Activated CD8-positive, alpha-beta T cell treated with anti-CD3 and anti-CD28 coated beads, Interleukin-2, amount 10 ng/mL, durations not matched to agents 7 days and 5 days (primary cell): ENCODE data around the gene HERC6. TPM values are rescaled to one million over a fixed set of nuclear protein-coding genes. Genes with fewer than 3 reads are reported as not detected.
"Not testable (repeated sequence)": the region's sequence is repeated elsewhere in the genome, so short reads cannot be mapped to it uniquely, and the experiment has no call there.

Source experiments
- ATAC-seq: fragments of 150-1000 bp; cut with Tn5 transposase; one replicate; pipeline ENCODE4 v1.10.0; 2021; ENCODE audit warnings: moderate library complexity
- CTCF ChIA-PET: fragments of 350-600 bp; sonication (Branson Sonifier 250); formaldehyde crosslinking; loops from one replicate; lab custom pipeline; 2021; ENCODE audit warnings: antibody characterized with exemption; lab: Charles Lee
- POLR2A ChIA-PET: fragments of 350-600 bp; sonication (Branson Sonifier 250); formaldehyde crosslinking; loops from one replicate; lab custom pipeline; 2021; ENCODE audit warnings: antibody characterized with exemption; lab: Charles Lee
- DNase-seq: peaks from one replicate; pipeline ENCODE4 v3.0.0-alpha.2; 2020
- H3K27ac Mint-ChIP-seq: one replicate; pipeline ENCODE4 v1.8.0; 2021; ENCODE audit warnings: mild to moderate bottlenecking, mixed read lengths
- H3K27me3 Mint-ChIP-seq: one replicate; pipeline ENCODE4 v1.8.0; 2021; ENCODE audit warnings: low read depth, mixed read lengths
- H3K36me3 Mint-ChIP-seq: one replicate; pipeline ENCODE4 v1.8.0; 2021; ENCODE audit warnings: low read depth, mixed read lengths
- H3K4me1 Mint-ChIP-seq: one replicate; pipeline ENCODE4 v1.8.0; 2021; ENCODE audit warnings: low read depth, mixed read lengths
- H3K4me3 Mint-ChIP-seq: one replicate; pipeline ENCODE4 v1.8.0; 2021; ENCODE audit warnings: mild to moderate bottlenecking, mixed read lengths
- H3K9me3 Mint-ChIP-seq: one replicate; pipeline ENCODE4 v1.8.0; 2022; ENCODE audit warnings: mixed read lengths; ENCODE audit not compliant: insufficient read depth
- total RNA-seq, 2 experiments: library from RNA; stranded (reverse); gene quantifications; one replicate each; pipeline ENCODE4 v1.2.3, GENCODE V29; 2021

Gene HERC6
- total RNA-seq, result 10 to 100 TPM; 25.5 to 26.9 TPM

- peak; percentile 94 for DNase-seq
- Mint-ChIP-seq H3K4me3 (peak within 1 kb of the TSS; percentile 87), H3K27me3 (no peaks in the 10 kb centered on the region), H3K27ac (peak within 1 kb of the TSS; percentile 93), H3K4me1 (peaks cover 58% of the 10 kb centered on the region), H3K9me3 (peaks cover 21% of the 10 kb centered on the region), H3K36me3 (peaks cover 50% of the 10 kb centered on the region)
- CTCF ChIA-PET, result interaction anchor here (1.0 to 2.7 kb wide), 8 partner anchors 11 to 160 kb away, joined by 3 to 19 read pairs (median 6); partner anchors contain the start of gene HERC5
- POLR2A ChIA-PET, result interaction anchor here (0.7 to 2.2 kb wide), 7 partner anchors 55 to 110 kb away, joined by 3 to 37 read pairs (median 7); partner anchors contain the start of genes HERC5 and PPM1K
- peak; percentile 62 for ATAC-seq
Measured at GRCh38 chr4:88378691-88379559, at the start of gene HERC6. Gene HERC6 (plus strand): TSS chr4:88378852. CDS start chr4:88378922, 70 bp downstream.

DNA sequence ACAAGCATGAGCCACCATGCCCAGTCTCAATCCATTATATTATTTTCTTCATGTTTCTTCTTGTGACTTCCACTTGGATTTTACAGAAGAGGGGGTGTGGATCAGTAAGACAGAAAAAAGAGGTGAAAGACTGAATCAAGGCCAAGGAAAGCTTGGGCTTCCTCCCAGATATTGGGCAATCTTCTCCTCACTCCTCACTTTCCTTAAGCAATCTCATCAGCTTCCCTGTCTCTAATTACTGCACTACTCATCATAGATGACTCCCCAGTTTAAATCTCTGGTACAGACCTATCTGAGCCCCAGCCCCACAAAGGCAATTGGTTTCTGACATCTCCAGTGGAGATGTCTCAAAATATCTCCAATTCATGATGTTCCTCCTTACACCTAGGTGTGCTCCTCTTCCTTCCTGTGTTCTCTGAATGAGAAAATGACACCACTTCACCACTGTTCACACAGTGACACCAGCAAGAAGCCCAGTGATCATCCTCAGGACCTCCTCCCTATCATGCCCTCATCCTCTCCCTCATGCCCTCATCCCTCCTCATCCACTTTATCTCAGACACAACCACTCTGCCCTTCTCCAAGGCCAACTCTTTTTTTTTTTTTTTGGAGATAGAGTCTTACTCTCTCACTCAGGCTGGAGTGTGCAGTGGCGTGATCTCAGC, 44.8 kb upstream of the HERC6 start:
- H3K4me3 Mint-ChIP-seq, result no peak overlapping the region
- H3K27me3 Mint-ChIP-seq, result peaks cover 3% of the 10 kb centered on the region
- H3K9me3 Mint-ChIP-seq, result peaks cover 4% of the 10 kb centered on the region
- POLR2A ChIA-PET, result no interaction called here
- CTCF ChIA-PET, result no interaction called here
- ATAC-seq (peak; percentile 63), DNase-seq (no peak)
- H3K4me1 Mint-ChIP-seq, result peaks cover 20% of the 10 kb centered on the region
- H3K36me3 Mint-ChIP-seq, result peaks cover 4% of the 10 kb centered on the region
- peak overlapping the region; percentile 69 for H3K27ac Mint-ChIP-seq

- peaks cover 20% of the 10 kb centered on the region for H3K4me1 Mint-ChIP-seq
- no peak for ATAC-seq
- peaks cover 4% of the 10 kb centered on the region for H3K9me3 Mint-ChIP-seq
- H3K27ac Mint-ChIP-seq, result no peak overlapping the region
- H3K4me3 Mint-ChIP-seq, result no peak overlapping the region
- H3K27me3 Mint-ChIP-seq, result peaks cover 3% of the 10 kb centered on the region
- POLR2A ChIA-PET, result no interaction called here
- DNase-seq, result no peak
- CTCF ChIA-PET, result interaction anchor here (2.6 kb wide), 1 partner anchor 15 kb away, joined by 6 read pairs; no protein-coding TSS in a partner anchor
- H3K36me3 Mint-ChIP-seq, result peaks cover 4% of the 10 kb centered on the region
Measured at GRCh38 chr4:88335092-88335665, 43.5 kb upstream of the HERC6 start.

DNA sequence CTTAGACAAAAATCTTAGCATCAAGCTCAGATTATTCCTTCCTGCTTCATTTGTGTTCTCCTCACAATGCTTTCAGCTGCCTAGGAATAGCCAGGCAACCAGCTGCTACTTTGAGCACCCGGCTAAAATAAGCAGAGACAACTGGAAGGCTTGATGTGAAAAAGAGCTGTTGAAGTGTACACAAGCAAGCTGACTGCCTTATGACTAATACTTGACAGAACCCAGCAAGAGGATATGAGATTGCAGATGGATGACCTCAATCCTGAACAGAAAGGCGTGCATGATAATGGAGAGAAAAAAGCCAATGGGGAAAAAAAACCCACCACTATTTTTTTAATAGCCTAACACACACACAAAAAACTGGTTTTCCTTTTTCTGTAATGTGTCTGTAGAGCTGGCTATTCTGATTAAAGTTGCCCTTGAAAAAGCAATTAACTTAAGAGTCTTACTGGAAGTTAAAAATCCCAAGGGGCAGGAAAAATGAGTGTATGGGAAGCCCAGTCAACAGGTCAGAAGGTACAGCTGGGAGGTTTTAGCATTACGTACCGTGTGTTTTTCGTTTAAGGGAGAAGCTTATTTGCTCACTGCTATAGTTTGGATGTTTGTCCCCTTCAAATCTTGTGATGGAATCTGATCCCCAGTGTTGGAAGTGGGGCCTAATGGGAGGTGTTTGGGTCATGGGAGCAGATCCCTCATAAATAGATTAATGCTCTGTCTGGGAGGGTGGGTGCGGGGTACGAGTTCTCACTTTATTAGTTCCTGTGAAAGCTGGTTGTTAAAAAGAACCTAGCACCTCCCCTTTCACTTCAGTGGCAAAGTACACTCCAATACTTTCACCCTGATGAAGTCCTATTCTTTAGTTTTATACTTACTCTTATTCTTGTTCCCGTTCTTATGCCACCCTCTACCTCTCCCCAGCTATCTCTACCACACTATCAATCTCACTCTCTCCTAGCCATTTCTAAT, 37.1 kb upstream of the HERC6 start:
- Mint-ChIP-seq H3K27ac (no peak overlapping the region), H3K27me3 (no peaks in the 10 kb centered on the region), H3K4me3 (no peak overlapping the region), H3K36me3 (no peaks in the 10 kb centered on the region), H3K4me1 (no peaks in the 10 kb centered on the region), H3K9me3 (no peaks in the 10 kb centered on the region)
- ChIA-PET POLR2A (interaction anchor here (0.5 to 0.6 kb wide), 2 partner anchors 13 to 40 kb away, joined by 3 to 4 read pairs; no protein-coding TSS in a partner anchor), CTCF (interaction anchor here (0.6 to 1.8 kb wide), 4 partner anchors 21 to 174 kb away, joined by 3 to 5 read pairs (median 4); no protein-coding TSS in a partner anchor)
- ATAC-seq (no peak), DNase-seq (no peak)

DNA sequence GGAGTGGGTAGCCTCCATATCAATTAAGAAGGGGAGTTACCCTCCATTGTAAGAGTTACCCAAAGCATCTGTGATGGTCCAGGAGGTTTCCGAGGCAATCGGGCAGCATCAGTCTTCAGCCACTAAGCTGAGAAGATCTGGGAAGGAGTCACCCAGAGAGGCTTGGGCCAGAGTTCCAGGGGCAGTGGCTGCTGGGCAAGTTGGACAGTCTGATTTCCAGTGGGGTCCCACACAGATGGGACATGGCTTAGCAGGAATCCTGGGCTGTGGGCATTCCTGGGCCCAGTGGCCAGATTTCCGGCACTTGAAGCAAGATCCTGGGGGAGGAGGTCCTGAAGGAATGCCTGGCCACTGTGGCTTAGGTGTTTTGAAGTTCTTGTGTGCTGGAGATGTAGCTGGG, 31.8 kb upstream of the HERC6 start:
- H3K27me3 Mint-ChIP-seq, POLR2A ChIA-PET, ATAC-seq, H3K4me3 Mint-ChIP-seq, DNase-seq, CTCF ChIA-PET, H3K9me3 Mint-ChIP-seq, H3K4me1 Mint-ChIP-seq, H3K27ac Mint-ChIP-seq, H3K36me3 Mint-ChIP-seq: not testable (repeated sequence)

- ATAC-seq, H3K4me3 Mint-ChIP-seq, POLR2A ChIA-PET, H3K27ac Mint-ChIP-seq, DNase-seq, H3K36me3 Mint-ChIP-seq, H3K4me1 Mint-ChIP-seq, H3K27me3 Mint-ChIP-seq, CTCF ChIA-PET: not testable (repeated sequence)
- peaks cover 17% of the 10 kb centered on the region for H3K9me3 Mint-ChIP-seq
Measured at GRCh38 chr4:88348761-88349160, 29.9 kb upstream of the HERC6 start.

DNA sequence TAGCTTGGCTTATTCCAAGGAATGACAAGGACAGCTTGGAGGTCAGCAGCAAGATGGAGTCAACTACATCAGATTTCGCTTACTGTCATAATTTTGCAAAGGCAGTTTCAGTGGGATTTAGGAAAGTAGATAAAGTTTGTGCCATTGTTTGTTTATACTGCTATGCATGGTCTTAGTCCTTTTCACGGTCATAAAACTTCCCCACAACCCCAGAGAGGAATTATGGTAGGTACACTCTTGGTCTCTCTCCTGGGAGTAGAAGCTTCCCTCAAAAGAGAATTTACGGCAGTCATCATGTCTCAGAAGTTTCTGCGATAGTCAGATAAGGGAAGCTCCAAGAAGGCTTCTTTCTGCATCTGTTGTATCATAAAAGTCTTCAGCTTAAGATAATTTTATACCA, 27.9 kb upstream of the HERC6 start:
- H3K4me1 Mint-ChIP-seq, result no peaks in the 10 kb centered on the region
- H3K27me3 Mint-ChIP-seq, result peaks cover 3% of the 10 kb centered on the region
- H3K36me3 Mint-ChIP-seq, result peaks cover 5% of the 10 kb centered on the region
- CTCF ChIA-PET, result no interaction called here
- no peak overlapping the region for H3K27ac Mint-ChIP-seq
- DNase-seq (no peak), ATAC-seq (no peak)
- no peak overlapping the region for H3K4me3 Mint-ChIP-seq
- H3K9me3 Mint-ChIP-seq, result peaks cover 17% of the 10 kb centered on the region
- POLR2A ChIA-PET, result no interaction called here

GRCh38 chr4:88352062-88352740, 26.5 kb upstream of the HERC6 start:
- no peak overlapping the region for H3K4me3 Mint-ChIP-seq
- ATAC-seq, result no peak
- no peak for DNase-seq
- ChIA-PET CTCF (no interaction called here), POLR2A (interaction anchor here (1.0 kb wide), 1 partner anchor 32 kb away, joined by 3 read pairs; no protein-coding TSS in a partner anchor)
- no peaks in the 10 kb centered on the region for H3K4me1 Mint-ChIP-seq
- H3K36me3 Mint-ChIP-seq, result peaks cover 5% of the 10 kb centered on the region
- H3K27me3 Mint-ChIP-seq, result peaks cover 3% of the 10 kb centered on the region
- no peak overlapping the region for H3K27ac Mint-ChIP-seq
- peaks cover 17% of the 10 kb centered on the region for H3K9me3 Mint-ChIP-seq

DNA sequence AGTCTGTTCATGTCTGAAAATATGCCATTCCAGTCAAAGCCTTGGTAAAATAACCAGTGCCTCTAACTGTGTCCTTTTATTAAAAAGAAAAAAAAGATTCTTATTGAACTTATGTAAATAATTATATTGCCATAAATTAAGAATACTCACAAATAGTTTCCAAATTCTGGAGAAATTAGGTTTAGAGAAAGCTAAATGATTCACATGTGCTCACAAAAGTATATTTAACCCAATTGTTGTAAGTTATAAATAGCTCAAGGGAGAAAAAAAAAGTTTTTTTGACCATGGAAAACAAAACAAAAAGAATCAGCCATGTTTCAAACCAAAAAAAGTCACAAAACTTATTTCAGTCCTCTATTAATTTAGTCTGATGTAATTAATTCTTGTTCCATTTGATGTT, 25.3 kb upstream of the HERC6 start:
- Mint-ChIP-seq H3K9me3 (peaks cover 17% of the 10 kb centered on the region), H3K4me3 (no peak overlapping the region), H3K27me3 (peaks cover 3% of the 10 kb centered on the region), H3K27ac (no peak overlapping the region), H3K36me3 (peaks cover 5% of the 10 kb centered on the region), H3K4me1 (no peaks in the 10 kb centered on the region)
- DNase-seq, result no peak
- no peak for ATAC-seq
- CTCF ChIA-PET, result no interaction called here
- POLR2A ChIA-PET, result no interaction called here

DNA sequence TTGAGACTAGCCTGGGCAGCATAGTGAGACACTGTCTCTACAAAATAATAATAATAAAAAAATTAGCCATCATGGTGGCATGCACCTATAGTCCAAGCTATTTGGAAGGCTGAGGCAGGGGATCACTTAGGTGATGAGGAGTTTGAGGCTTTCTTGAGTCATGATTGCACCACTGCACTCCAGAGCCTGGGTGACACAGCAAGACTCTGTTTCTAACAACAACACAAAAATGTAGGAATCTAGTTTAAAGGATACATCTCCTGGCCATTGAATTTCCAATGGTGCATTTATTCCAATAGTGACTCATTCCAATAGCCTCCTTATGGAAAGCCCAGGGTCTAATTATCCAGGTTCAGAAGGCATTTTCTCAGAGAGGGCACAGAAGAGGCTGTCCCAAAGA, 21.9 kb upstream of the HERC6 start:
- ATAC-seq (no peak), DNase-seq (no peak)
- Mint-ChIP-seq H3K4me3 (no peak overlapping the region), H3K36me3 (peaks cover 5% of the 10 kb centered on the region), H3K27ac (no peak overlapping the region), H3K27me3 (no peaks in the 10 kb centered on the region), H3K9me3 (peaks cover 32% of the 10 kb centered on the region), H3K4me1 (no peaks in the 10 kb centered on the region)
- POLR2A ChIA-PET, result no interaction called here
- CTCF ChIA-PET, result no interaction called here
